ENCODE data around the gene OTOA.

OTOA gene

DNA sequence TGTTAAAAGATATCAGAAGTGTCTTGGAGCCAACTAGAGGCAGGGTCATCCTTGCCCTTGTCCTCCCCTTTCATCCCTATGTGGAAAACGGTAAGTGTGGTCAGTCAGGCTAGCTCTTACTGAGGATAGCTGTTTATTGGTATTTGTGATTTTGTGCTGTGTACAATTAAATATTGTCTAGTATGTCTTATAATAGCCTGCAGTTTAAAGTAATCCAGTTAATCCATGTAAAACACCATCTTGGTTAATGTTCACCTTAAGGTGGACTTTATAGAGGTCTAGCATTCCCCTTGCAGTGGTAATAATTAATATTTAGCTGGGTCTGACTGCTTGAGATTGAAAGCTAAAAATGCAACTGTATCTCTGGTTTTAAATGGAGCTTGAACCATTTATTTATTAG is 38.7 kb upstream of the OTOA start:
- POLR2A ChIA-PET, result no interaction called here
- CTCF ChIA-PET, result no interaction called here
- Histone ChIP-seq H3K4me1 (ENCODE audit: control insufficient read depth, insufficient read depth, low read length) (no peaks in the 10 kb centered on the region), H3K9me3 (ENCODE audit: control insufficient read depth, insufficient read depth, low read depth, low read length) (no peaks in the 10 kb centered on the region), H3K36me3 (ENCODE audit: control insufficient read depth in 2 of 2, insufficient read depth in 1 of 2, low read length in 2 of 2) (peaks cover 13 to 27% of the 10 kb centered on the region in 2 experiments; a peak in 2 of 3 replicates), H3K4me3 (ENCODE audit: low read depth, low read length) (no peak overlapping the region), H3K27ac (ENCODE audit: extremely low read depth, low read depth, low read length) (no peak overlapping the region)
- TF ChIP-seq ZBTB48 (tag by site-specific recombination; IDR thresholded peaks at IDR 0.05) (no peak), PATZ1 (tag by site-specific recombination; IDR thresholded peaks at IDR 0.05) (no peak), ZFP41 (tag by site-specific recombination; IDR thresholded peaks at IDR 0.05; ENCODE audit: borderline replicate concordance) (no peak), YY2 (tag by site-specific recombination; IDR thresholded peaks at IDR 0.05) (no peak), ZSCAN23 (tag by site-specific recombination; IDR thresholded peaks at IDR 0.05) (no peak), ZNF404 (tag by site-specific recombination; IDR thresholded peaks at IDR 0.05) (no peak), KLF16 (tag by site-specific recombination; IDR thresholded peaks at IDR 0.05) (no peak), ZNF561 (tag by site-specific recombination; IDR thresholded peaks at IDR 0.05; ENCODE audit: borderline replicate concordance) (no peak), ZNF768 (tag by site-specific recombination; IDR thresholded peaks at IDR 0.05) (no peak), ZNF510 (tag by site-specific recombination; IDR thresholded peaks at IDR 0.05; ENCODE audit: insufficient replicate concordance) (no peak)

GRCh38 chr16:21626659-21627277 is 37.0 kb upstream of the OTOA start:
- CTCF ChIA-PET, result interaction anchor here (2.6 kb wide), 1 partner anchor 31 kb away, joined by 7 read pairs; no protein-coding TSS in a partner anchor
- Histone ChIP-seq H3K4me1 (ENCODE audit: control insufficient read depth, insufficient read depth, low read length) (no peaks in the 10 kb centered on the region), H3K9me3 (ENCODE audit: control insufficient read depth, insufficient read depth, low read depth, low read length) (no peaks in the 10 kb centered on the region), H3K36me3 (ENCODE audit: control insufficient read depth in 2 of 2, insufficient read depth in 1 of 2, low read length in 2 of 2) (peaks cover 13 to 29% of the 10 kb centered on the region in 2 experiments; a peak in 2 of 3 replicates), H3K4me3 (ENCODE audit: low read depth, low read length) (no peak overlapping the region), H3K27ac (ENCODE audit: extremely low read depth, low read depth, low read length) (no peak overlapping the region)
- POLR2A ChIA-PET, result no interaction called here
- TF ChIP-seq ZNF184 (tag by site-specific recombination; IDR thresholded peaks at IDR 0.05), result no peak
- TF ChIP-seq SCRT1 (tag by site-specific recombination; IDR thresholded peaks at IDR 0.05; ENCODE audit: borderline replicate concordance), result peak; percentile 85; the same call in 1 of the 2 replicates
- TF ChIP-seq TSHZ1 (tag by site-specific recombination; IDR thresholded peaks at IDR 0.05; ENCODE audit: borderline replicate concordance), result no peak
- TF ChIP-seq ZIC2 (tag by site-specific recombination; IDR thresholded peaks at IDR 0.05), result 0 out of 2 replicates have a peak, but pooled peaks have one; percentile 13
- no peak for TF ChIP-seq BCL11B (tag by site-specific recombination; IDR thresholded peaks at IDR 0.05; ENCODE audit: low read depth)
- TF ChIP-seq ZNF335 (tag by site-specific recombination; conservative IDR thresholded peaks at IDR 0.05), result peak; percentile 68
- TF ChIP-seq ZNF600 (tag by site-specific recombination; IDR thresholded peaks at IDR 0.05), result peak; percentile 75; the same call in 1 of the 2 replicates
- peak; percentile 97 for TF ChIP-seq SCRT2 (tag by site-specific recombination; IDR thresholded peaks at IDR 0.05)
- TF ChIP-seq, protein P1, sequence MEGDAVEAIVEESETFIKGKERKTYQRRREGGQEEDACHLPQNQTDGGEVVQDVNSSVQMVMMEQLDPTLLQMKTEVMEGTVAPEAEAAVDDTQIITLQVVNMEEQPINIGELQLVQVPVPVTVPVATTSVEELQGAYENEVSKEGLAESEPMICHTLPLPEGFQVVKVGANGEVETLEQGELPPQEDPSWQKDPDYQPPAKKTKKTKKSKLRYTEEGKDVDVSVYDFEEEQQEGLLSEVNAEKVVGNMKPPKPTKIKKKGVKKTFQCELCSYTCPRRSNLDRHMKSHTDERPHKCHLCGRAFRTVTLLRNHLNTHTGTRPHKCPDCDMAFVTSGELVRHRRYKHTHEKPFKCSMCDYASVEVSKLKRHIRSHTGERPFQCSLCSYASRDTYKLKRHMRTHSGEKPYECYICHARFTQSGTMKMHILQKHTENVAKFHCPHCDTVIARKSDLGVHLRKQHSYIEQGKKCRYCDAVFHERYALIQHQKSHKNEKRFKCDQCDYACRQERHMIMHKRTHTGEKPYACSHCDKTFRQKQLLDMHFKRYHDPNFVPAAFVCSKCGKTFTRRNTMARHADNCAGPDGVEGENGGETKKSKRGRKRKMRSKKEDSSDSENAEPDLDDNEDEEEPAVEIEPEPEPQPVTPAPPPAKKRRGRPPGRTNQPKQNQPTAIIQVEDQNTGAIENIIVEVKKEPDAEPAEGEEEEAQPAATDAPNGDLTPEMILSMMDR (tag by site-specific recombination; IDR thresholded peaks at IDR 0.05), result no peak
- peak; percentile 50; the same call in 1 of the 2 replicates for TF ChIP-seq ZBTB20 (tag by site-specific recombination; IDR thresholded peaks at IDR 0.05)
- TF ChIP-seq SP2 (tag by site-specific recombination; IDR thresholded peaks at IDR 0.05), result no peak
- TF ChIP-seq SP7 (tag by site-specific recombination; IDR thresholded peaks at IDR 0.05), result peak; percentile 71
- TF ChIP-seq ZNF394 (tag by site-specific recombination; IDR thresholded peaks at IDR 0.05; ENCODE audit: borderline replicate concordance), result peak; percentile 89
- TF ChIP-seq ZBTB17 (tag by site-specific recombination; IDR thresholded peaks at IDR 0.05), result peak; percentile 86
- no peak for TF ChIP-seq ZNF692 (tag by site-specific recombination; IDR thresholded peaks at IDR 0.05)
- TF ChIP-seq ZNF777 (tag by site-specific recombination; IDR thresholded peaks at IDR 0.05; ENCODE audit: borderline replicate concordance), result no peak
- no peak for TF ChIP-seq KLF9 (tag by site-specific recombination; IDR thresholded peaks at IDR 0.05; ENCODE audit: low read depth)
- TF ChIP-seq OSR2 (tag by site-specific recombination; IDR thresholded peaks at IDR 0.05), result peak; percentile 65
